ENCODE data around the gene UQCRHL. TPM values are rescaled to one million over a fixed set of nuclear protein-coding genes. Genes with fewer than 3 reads are reported as not detected.
"Not testable (repeated sequence)": the region's sequence is repeated elsewhere in the genome, so short reads cannot be mapped to it uniquely, and the experiment has no call there.

The UQCRHL gene
- total RNA-seq, result 6.0 TPM
- long read RNA-seq, partial matches to known transcripts, result 0 of 1 reads
- long read RNA-seq, other reads (novel, unspliced or antisense), result 0 of 1 reads

DNA sequence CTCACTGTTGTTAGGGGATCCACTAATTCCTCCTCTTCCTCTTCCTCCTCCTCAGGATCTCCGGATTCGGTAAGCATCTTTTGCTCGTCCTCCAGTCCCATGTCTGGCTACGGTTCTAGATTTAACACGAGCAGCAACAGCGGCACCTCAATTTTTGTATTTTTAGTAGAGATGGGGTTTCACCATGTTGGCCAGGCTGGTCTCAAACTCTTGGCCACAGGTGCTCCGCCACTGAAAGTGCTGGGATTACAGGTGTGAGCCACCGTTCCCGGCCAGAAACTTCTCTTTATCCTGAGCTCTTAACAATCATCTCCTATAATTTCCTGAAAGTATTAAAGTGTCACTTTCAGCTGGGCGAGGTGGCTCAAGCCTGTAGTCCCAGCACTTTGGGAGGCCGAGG, at the start of gene UQCRHL:
UQCRHL (minus strand) TSS at position 101 of the 400 bp plus-strand sequence; CDS start at position 101, 0 bp downstream.
- intact Hi-C loops (cut with micrococcal nuclease); DNase-seq; ATAC-seq: not testable (repeated sequence)

- intact Hi-C loops (cut with micrococcal nuclease), result no loop called here
- ATAC-seq (no peak), DNase-seq (no peak)
Observed at GRCh38 chr1:15856888-15857287, 49.4 kb upstream of the UQCRHL start.

GRCh38 chr1:15852828-15853302, 45.4 kb upstream of the UQCRHL start:
- intact Hi-C loops (cut with micrococcal nuclease), result no loop called here
- no peak for ATAC-seq
- DNase-seq, result no peak

- no peak for DNase-seq
- intact Hi-C loops (cut with micrococcal nuclease), result no loop called here
- ATAC-seq, result no peak
Observed at GRCh38 chr1:15852036-15852827, 44.8 kb upstream of the UQCRHL start.

DNA sequence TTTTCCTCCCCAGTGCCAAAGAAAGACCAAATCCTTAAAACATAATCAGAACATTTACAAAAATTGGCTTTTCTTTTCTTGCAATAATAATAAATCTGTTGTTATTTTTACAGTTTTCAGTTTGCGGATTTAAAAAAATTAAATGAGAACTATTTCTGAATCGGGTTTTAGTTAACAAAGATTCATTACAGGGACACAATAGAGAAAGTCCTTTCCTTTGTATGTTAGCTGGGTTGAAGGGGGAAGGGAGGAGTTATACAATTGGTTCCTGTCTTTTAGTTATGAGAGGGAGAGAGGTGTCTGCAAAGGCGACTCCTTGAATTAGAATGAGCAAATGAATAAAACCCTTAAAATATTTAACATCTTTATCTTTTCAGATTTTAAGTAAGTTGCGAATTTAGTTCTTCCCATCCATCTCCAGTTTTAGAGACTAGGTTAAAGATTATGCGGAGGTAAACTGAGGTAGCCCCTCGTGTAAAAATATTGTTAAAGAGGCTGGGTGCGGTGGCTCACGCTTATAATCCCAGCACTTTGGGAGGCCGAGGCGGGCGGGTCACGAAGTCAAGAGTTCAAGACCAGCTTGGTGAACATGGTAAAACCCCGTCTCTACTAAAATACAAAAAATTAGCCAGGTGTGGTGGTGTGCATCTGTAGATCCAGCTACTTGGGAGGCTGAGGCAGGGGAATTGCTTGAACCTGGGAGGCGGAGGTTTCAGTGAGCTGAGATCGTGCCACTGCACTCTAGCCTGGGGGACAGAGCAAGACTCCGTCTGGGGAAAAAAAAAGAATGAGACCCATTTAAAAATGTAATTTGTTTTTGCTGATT, 44.0 kb upstream of the UQCRHL start:
- DNase-seq, result no peak
- intact Hi-C loops (cut with micrococcal nuclease), result no loop called here
- no peak for ATAC-seq

- DNase-seq, result no peak
- intact Hi-C loops (cut with micrococcal nuclease), result no loop called here
- ATAC-seq, result no peak
Observed at GRCh38 chr1:15850471-15851001, 43.1 kb upstream of the UQCRHL start.

DNA sequence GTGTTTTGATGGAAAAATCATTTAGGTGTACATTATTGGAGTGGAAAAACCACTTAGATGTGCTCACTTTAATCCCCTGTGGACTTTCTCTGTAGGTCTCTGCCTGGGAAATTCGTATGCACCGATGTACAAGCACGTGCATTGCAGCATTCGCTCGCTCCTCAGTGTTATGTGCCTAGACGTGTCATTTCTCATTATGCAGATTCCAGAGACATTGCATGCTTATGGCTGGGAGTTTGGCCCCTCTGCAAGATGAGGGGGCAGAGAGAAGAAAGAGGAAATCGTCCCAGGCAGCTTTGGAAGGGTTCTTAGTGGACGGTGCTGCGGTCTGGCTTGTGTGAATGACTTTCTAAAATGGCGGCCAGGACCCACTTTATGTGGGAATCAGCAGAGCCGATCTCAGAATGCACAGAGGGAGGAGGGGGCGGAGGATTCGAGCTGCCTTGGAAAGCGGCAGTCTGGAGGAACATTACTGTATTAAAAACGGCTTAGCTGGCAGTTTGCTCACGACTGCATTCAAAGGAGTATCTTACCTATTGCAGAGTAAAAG, 42.4 kb upstream of the UQCRHL start:
- no peak for DNase-seq
- intact Hi-C loops (cut with micrococcal nuclease), result no loop called here
- ATAC-seq, result no peak

DNA sequence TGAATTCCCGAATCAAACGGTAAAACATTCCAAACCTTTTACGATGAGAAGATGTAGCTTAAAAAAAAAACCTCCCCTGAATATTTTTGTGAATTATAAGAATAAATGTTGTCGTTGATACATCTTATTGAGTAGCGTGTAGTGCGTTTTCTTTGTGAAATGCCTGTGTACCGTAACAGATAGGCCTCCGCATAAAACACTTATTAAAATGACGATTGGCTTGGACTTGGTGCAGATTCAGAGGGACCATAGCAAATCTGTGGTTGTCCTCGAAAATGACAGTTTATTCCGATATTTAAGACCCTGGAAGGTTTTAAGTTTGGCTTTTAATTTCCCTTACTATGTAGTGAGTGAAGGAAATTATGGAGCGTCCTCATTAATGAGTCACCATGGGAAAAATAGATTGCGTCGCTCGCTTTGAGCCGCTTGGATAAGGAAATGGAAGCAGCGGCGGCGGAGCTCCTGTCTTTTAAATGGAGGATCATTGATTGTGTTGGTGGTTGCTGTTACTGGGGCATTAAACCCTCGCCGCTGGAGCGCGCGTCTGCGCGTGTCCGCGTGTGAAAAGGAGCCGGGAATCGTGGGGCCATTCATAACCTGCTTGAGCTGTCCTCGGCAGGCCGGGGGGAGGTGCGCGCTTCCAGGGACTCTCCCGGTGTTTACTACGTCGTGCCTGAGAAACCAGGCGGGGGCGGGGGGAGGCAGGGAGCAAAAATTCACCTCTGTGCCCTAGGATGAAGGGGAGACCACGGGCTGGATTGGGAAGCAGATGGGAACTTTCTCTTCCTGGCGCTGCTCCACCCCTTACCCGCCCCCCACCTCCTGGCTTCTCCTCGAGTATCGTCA, 41.7 kb upstream of the UQCRHL start:
- intact Hi-C loops (cut with micrococcal nuclease), result no loop called here
- DNase-seq, result peak; percentile 87
- ATAC-seq, result peak; percentile 44

- ATAC-seq (peak; percentile 8), DNase-seq (peak; percentile 68)
- intact Hi-C loops (cut with micrococcal nuclease), result no loop called here
Observed at GRCh38 chr1:15848143-15848928, 40.9 kb upstream of the UQCRHL start.

GRCh38 chr1:15847893-15848142, 40.4 kb upstream of the UQCRHL start:
- intact Hi-C loops (cut with micrococcal nuclease), result no loop called here
- no peak for ATAC-seq
- no peak for DNase-seq

DNA sequence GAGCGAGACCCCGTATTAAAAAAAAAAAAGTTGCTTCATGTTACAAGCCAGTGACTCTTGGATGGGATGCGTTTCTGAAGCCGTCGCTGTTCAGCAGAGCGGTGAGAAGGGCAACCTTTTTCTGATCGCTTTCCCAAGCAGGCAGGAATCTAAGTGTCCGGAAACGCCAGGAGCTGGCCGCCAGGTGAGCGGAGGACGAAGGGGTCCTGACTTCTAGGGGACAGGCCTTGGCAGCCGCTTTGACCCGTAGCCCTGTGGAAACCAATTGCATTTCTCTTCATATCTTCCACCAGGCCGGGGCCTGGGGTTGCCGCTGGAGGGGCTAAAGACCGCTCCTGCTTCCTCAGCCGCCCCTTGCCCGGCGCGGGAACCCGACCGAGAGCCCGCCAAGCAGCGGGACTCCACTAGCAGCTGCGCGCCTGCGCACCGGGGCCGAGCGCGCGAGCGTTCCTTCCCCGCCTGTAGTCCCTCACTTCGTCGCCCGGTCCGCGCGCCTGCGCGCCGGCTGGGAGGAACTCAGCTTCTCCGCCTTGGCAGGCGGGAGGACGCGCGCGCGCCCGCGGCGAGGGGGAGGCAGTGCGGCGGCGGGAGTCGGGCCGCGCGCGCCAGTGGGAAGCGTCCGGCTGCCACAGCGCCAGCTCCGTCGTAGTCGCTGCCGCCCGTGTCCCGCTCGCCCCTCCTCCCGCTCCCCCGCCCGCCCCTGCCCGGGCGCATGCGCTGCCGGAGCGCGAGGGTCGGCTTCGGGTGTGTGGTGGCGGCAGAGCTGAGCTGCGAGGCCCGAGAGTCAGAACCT, 39.8 kb upstream of the UQCRHL start, which contains the start of gene SPEN:
SPEN (plus strand) TSS at position 608 of the 793 bp plus-strand sequence. CDS start 361 bp downstream, outside the sequence.
- ATAC-seq, result peak; percentile 92
- intact Hi-C loops (cut with micrococcal nuclease), result no loop called here

GRCh38 chr1:15846056-15846455, 38.6 kb upstream of the UQCRHL start:
- DNase-seq; intact Hi-C loops (cut with micrococcal nuclease); ATAC-seq: not testable (repeated sequence)

More for the DNA sequence above, 39.8 kb upstream of the UQCRHL start, which contains the start of gene SPEN:
- DNase-seq, result peak; percentile 100

GRCh38 chr1:15843826-15844572, 36.5 kb upstream of the UQCRHL start:
- DNase-seq (no peak), ATAC-seq (no peak)
- intact Hi-C loops (cut with micrococcal nuclease), result no loop called here

- no peak for ATAC-seq
- intact Hi-C loops (cut with micrococcal nuclease), result loop anchor here (10.0 kb wide), 1 partner anchor 66 kb away; no protein-coding TSS in a partner anchor
- DNase-seq, result no peak
Observed at GRCh38 chr1:15838721-15839120, 31.3 kb upstream of the UQCRHL start.

DNA sequence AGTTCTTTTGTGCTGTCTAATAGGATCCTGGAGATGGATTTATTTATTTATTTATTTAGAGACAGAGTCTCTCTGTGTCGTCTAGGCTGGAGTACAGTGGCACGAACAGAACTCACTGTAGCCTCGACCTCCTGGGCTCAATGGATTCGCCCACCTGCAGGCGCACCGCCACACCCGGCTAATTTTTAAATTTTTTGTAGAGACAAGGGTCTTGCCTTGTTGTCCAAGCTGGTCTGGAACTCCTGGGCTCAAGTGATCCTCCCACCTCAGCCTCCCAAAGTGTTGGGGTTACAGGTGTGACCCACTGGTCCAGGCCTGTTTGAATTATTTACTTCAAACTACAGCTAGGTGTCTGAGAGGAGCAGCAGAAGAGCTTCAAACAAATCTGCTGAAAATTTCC, 30.5 kb upstream of the UQCRHL start:
- intact Hi-C loops (cut with micrococcal nuclease), result loop anchor here (10.0 kb wide), 1 partner anchor 67 kb away; no protein-coding TSS in a partner anchor
- no peak for ATAC-seq

More for the DNA sequence above, 30.5 kb upstream of the UQCRHL start:
- no peak for DNase-seq
